HG02571 (cell line): Measurements from ENCODE around the gene CRYBG1.

Source experiments
- ATAC-seq: cut with Tn5 transposase; IDR thresholded peaks from one replicate; pipeline ENCODE4 v1.9.1; 2021; ENCODE audit warnings: mild to moderate bottlenecking, moderate library complexity; ENCODE audit not compliant: unreplicated experiment

The CRYBG1 gene

GRCh38 chr6:106456756-106457155 lies 96.2 kb downstream of the CRYBG1 start:
- ATAC-seq: no peak

- no peak for ATAC-seq
These were observed 97.8 kb downstream of the CRYBG1 start for GRCh38 chr6:106458021-106458986.

DNA sequence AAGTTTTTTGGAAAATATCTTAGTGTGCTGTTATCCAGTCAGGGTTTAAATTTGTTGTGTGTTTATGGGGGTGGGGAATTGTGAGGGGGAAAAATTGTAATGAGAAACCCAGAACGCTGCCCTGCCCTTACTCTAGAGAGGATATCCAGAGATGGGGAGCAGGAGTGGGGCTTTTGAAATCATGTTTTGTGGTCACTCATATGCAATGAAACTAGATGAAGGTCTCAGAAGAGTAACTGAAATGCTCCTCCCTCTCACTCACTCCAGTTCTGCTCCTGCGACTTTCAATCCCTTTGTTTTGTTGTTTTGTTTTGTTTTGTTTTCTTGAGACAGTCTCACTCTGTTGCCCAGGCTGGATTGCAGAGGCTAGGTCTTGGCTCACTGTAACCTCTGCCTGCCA lies 100.0 kb downstream of the CRYBG1 start:
- ATAC-seq: no peak

GRCh38 chr6:106461084-106461483 lies 100.6 kb downstream of the CRYBG1 start:
- ATAC-seq: no peak

GRCh38 chr6:106462923-106463557 lies 102.5 kb downstream of the CRYBG1 start:
- no peak for ATAC-seq

DNA sequence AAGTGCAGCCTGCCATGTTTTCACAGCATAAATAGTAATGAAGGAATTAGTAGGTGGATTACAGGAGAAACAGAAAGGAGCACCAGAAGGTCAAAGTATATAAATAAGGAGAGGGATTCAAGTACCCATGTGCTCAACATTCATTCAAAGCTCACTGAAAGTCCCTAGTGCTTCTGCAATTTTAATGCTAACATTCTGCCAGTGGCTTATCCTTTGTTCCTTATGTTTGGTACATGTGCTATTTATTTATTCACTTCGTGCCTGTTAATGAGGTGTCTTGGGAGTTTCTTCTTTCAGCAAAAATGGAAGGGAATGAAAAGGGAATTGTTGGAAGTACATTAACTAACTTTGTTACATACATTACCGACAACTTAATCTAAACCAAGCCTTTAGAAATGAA lies 105.7 kb downstream of the CRYBG1 start:
- no peak for ATAC-seq

DNA sequence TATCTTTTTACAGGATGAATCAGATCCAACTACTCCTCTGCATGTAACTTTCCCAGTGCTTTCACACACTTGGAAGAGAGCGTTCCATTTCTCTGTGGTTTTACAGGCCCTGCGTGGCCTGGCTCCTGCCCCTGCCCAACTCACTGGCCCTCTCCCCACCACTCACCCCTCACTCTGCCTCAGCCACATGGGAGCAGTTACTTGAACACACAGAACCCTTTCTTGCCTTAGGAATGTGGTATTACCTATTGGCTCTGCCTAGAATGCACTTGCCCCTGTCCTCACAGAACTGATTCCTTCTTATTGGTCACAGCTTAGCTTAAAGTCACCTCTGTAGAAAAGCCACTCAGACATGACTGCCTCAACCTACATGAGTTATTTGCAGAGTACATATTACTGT lies 108.4 kb downstream of the CRYBG1 start:
- ATAC-seq: no peak

DNA sequence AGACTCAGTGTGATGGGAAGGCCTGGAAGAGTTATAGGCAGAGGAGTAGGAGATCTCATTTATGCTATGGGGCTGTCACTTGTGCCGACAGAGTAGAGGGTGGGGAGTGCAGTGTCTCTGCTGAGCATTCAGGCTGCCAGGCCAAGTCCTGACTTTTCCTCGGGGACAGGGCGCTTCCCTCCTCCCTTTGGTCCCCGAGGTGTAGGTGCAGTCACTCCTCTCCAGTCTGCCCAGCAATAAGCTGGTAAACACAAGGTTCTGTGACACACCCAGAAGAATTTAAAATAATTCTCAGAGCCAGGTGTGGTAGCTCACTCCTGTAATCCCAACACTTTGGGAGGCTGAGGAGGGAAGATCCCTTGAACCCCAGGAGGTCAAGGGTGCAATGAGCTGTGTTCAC lies 109.4 kb downstream of the CRYBG1 start:
- no peak for ATAC-seq

DNA sequence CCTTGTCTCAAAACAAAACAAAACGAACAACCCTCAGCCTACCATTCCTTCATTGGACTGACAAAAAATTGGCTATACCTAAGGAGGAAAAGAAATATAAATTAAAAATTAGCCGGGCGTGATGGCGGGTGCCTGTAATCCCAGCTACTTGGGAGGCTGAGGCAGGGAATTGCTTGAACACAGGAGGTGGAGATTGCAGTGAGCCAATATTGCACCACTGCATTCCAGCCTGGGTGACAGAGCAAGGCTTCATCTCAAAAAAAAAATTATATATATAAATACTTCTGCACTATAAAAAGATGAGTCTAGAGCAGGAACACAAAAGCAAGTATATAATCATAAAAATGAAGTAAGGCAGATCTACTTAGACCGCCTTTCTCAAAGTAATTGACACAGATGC lies 109.8 kb downstream of the CRYBG1 start:
- ATAC-seq: no peak

DNA sequence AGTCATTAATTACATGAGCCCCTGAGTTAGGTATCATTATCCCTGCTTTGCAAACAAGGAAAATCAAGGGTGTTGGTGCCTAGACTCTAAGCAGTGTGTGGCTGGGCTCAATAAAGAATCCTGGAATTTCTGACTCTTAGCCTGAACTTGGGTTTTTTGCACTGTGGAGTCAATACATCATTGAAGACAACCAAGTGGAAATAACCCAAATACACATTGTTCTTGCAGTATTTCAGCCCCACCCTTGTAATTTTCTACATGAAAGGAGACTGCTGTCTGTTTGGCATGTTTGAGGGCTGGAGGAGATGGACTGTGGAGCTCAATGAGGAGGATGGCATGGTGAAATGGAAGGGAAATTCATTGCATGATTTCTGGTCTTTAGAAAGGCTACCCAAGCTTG lies 110.3 kb downstream of the CRYBG1 start:
- no peak for ATAC-seq

DNA sequence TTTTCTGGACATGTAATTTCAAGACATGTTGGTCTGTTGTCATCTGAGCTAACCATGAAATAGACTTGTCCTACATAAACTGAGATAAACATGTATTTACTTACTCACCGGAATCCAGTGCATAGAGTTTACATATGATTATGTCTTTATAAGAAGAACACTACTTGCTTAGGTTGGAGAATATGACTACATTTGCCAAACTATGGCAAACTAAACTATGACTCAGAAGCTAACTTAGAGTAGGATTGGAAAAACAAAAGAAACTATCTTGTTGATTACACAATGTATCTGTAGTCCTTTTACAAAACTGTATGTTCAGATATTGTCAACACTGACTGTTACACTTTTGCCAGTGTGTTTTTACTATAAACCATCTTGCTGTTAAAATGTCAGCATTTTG lies 113.3 kb downstream of the CRYBG1 start:
- no peak for ATAC-seq

DNA sequence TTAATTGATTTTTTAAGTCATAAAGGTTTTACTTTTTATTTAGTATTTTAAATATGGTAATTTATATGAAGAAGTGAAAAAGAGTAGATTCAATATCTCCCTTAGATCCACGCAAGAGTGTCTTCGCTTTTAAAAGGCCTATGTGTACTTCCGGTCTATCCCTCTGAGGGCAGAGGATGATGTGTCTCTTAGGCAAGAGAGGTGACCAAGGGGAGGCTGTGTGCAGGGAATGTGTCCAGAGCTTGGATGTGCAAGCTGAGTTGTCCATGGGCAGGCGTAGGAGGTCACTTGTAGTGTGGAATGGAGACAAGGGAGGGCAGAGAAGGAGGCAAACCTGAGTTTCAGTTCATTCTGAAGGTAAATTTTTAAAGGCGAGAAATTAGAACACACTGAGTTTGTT lies 113.9 kb downstream of the CRYBG1 start:
- ATAC-seq: no peak

DNA sequence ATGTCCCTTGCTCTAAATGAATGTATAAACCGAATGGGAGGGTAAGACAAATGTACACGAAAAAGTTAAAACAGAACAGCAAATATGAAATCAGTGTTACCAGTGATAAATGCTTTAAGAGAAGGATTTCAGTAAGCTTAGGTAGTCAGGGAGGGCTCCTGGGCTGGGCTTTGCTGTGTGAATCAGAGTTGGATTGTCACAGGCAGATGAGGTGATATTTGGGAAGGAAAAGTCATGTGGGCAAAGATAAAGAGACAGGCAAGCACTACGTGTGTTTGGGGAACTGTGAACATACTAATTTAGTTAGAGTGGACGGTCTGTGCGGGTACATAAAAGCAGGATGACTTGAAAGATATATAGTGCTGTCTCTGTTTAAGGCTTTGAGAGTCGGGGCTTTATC lies 114.8 kb downstream of the CRYBG1 start:
- ATAC-seq: no peak

DNA sequence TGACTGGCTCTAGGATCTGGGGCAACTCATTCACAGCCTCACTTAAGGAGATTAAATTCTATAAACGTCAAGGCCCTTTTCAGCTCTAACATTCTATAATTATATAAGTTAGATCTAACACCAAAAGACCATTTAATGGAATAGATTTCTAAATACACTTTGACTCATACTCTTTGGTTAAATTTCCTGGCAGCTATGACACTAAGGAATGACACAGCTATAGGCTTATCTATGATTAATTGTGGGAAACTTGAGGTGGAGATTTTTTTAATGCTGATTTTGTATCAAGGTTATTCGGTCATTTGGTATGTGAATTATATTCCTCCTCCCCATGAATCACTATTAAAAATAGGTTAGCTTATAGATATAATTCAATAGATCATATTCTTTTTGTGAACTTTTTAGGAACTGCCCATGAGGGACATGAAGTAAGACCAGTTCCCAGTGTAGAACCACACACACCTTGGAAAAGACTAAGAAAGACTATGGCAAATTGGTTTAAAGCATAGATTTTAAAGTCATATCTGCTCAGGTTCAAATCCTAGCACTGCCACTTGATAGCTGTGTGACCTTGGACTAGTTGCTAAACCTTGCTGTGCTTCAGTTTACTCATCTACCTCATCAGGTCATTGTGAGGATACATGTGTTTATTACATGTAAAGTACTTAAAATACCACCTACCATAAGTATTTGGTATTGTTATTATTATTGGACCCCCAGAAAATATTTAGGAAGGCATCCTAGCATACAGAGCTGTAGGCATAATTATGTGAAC lies 116.0 kb downstream of the CRYBG1 start:
- no peak for ATAC-seq

- no peak for ATAC-seq
These were observed 116.6 kb downstream of the CRYBG1 start for GRCh38 chr6:106477146-106477545.

DNA sequence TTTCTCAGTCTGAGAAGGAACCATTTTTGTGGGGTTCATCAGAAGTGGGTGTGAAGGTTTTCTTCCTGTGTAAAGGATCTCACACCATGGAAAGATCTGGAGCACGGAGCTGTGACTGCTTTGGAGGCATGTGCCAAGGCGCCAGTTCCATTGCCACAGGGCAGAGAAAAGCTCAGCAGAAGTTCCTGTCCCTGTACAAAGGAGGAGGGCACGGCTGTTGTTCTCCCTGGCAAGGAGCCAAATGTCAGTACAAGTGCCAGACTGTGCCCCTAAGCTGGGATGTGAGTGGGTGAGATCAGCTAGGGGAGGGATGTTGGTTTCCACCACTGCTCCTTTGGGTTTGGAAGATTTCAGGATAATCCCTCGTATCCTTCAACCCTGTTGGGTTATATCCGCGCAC lies 117.3 kb downstream of the CRYBG1 start:
- no peak for ATAC-seq

- ATAC-seq: no peak
These were observed 125.7 kb downstream of the CRYBG1 start for GRCh38 chr6:106486236-106486635.

DNA sequence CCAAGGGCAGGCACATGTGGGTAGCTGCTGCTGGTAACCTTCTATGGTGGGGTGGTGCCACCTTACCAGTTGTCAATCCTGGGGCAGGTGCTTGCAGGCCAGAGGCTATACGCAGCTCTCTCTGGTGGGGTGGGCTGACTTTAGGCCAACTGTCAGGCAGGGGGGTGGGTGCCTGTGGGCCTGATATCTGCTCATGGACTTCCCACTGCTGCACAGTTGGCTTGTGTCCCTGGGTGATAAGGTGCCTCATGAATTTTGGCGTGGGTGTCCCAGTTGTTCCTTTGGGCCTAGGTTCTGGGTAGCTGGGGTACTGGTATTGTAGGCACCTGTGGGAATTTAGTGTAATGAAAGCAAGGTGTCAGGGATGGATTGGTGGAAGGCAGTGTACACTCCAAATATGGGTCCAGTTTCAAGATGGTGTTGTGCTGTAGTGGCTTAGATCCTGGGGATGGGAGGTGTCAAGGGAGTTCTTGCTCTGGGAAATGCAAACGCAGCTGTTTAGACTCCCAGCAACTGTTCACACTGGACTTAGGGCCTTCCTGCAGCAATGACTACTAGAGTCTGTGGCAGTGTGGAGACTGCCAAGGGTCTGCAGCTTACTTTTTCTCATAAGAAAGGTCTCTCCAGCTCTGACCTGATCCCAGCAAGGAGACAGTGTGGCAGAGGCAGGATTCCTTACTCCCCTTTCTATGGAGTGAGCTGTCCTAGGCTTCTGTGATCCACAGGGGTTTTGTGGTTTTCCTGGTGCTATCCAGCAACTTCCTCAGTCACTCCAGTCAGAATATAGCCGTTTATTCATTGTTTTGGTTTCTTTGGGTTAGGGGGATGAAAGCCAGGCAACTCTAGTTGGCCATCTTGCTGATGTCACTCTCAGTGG lies 128.2 kb downstream of the CRYBG1 start:
- no peak for ATAC-seq

GRCh38 chr6:106490030-106490429 lies 129.5 kb downstream of the CRYBG1 start:
- ATAC-seq: no peak

DNA sequence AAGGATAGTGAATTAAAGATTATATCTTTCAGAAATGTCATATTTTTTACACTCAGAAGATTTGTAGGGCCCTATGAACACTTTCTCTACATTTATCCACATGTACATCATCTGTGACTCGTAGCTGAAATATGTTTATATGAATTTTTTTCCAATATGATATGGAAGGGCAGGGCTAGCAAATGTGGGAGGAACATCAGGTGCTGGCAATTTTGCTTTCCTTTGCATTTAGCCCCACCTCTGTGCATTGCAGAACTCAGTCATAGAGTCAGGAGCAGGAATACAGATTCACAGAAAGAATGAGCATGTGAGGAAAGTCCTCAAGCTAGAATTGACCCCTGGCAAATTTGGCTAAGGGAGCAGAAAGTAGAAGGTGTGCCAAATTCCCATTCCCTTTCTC lies 129.9 kb downstream of the CRYBG1 start:
- no peak for ATAC-seq

- ATAC-seq: no peak
These were observed 130.5 kb downstream of the CRYBG1 start for GRCh38 chr6:106490974-106491373.
